VCaP (cell line): ENCODE data around the gene ABCA9.
A peak's percentile ranks its signal among the peaks of the same experiment; 100 is the strongest.

Source experiments
- H3K27ac ChIP-seq: fragments of 450-650 bp; 2 replicates; pipeline ENCODE4 v1.5.1; 2017
- TF ChIP-seq, protein P1 (sequence below): fragments of 450-650 bp; conservative IDR thresholded peaks from 2 replicates; pipeline ENCODE4 v1.5.1; 2017; ENCODE audit warnings: mild to moderate bottlenecking, moderate library complexity

The ABCA9 gene

GRCh38 chr17:69093279-69093789 is 32.6 kb upstream of the ABCA9 start:
- TF ChIP-seq, protein P1, sequence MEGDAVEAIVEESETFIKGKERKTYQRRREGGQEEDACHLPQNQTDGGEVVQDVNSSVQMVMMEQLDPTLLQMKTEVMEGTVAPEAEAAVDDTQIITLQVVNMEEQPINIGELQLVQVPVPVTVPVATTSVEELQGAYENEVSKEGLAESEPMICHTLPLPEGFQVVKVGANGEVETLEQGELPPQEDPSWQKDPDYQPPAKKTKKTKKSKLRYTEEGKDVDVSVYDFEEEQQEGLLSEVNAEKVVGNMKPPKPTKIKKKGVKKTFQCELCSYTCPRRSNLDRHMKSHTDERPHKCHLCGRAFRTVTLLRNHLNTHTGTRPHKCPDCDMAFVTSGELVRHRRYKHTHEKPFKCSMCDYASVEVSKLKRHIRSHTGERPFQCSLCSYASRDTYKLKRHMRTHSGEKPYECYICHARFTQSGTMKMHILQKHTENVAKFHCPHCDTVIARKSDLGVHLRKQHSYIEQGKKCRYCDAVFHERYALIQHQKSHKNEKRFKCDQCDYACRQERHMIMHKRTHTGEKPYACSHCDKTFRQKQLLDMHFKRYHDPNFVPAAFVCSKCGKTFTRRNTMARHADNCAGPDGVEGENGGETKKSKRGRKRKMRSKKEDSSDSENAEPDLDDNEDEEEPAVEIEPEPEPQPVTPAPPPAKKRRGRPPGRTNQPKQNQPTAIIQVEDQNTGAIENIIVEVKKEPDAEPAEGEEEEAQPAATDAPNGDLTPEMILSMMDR: no peak
- H3K27ac ChIP-seq: no peak overlapping the region

DNA sequence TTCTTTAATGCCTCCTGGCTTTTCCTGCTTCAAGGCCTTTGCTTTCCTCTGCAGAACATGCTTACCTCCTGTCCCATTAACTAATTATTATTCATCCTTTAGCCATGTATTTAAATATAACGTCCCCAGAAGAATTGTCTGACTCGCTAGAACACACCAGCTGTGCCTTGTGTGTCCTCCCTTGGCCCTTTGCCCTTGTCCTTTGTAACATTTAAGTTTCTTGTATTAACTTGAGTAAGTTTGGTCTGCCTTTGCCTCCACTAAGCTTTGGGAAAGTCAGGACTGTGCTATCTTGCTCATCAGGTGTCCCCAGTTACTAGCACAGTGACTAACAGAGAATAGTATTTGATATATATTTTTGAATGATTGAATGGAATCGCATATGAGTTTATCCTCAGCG is 29.6 kb upstream of the ABCA9 start:
- no peak overlapping the region for H3K27ac ChIP-seq
- TF ChIP-seq, protein P1: no peak

GRCh38 chr17:69088643-69089200 is 28.0 kb upstream of the ABCA9 start:
- H3K27ac ChIP-seq: no peak overlapping the region
- TF ChIP-seq, protein P1: no peak

DNA sequence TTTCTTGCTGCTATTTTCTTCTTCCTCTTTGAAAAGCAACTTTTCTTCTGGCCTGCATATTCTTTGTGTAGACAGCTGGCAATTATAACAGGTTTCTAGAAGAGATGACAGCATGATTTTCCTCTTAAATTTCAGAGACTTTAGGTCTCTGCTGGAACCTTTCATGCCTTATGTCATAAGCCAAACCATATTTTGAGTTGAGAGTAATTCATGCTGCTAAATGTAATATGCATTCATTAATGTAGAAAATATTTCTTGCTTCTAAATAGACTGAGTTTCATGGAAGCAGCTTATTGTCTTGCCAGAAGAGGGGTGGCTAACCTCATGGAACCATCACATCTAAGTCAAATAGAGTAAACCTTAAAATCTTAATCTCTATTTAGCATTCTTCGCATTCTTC is 25.9 kb upstream of the ABCA9 start:
- no peak overlapping the region for H3K27ac ChIP-seq
- TF ChIP-seq, protein P1: no peak

- TF ChIP-seq, protein P1: peak; percentile 63
- H3K27ac ChIP-seq: no peak overlapping the region
Measured at GRCh38 chr17:69084911-69085310, 24.2 kb upstream of the ABCA9 start.

DNA sequence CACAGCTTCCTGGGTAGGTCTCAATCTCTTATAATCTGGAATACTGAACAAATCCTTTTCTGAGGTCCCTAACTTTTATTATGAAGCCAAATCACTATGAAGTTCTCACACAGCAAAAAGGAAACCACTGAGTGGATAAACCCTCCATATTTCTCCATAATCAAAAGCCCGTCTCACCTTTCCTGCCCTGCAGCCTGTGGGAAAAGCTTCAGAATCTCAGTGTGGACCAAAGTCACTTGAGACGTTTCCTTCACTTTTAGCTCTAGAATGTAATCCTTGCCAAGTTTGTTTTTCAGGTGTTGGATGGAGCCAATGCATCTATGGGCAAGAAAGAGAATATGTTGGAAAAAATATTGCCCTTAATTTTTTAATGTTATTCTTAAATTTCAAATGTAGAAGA is 22.0 kb upstream of the ABCA9 start:
- no peak overlapping the region for H3K27ac ChIP-seq
- TF ChIP-seq, protein P1: no peak

DNA sequence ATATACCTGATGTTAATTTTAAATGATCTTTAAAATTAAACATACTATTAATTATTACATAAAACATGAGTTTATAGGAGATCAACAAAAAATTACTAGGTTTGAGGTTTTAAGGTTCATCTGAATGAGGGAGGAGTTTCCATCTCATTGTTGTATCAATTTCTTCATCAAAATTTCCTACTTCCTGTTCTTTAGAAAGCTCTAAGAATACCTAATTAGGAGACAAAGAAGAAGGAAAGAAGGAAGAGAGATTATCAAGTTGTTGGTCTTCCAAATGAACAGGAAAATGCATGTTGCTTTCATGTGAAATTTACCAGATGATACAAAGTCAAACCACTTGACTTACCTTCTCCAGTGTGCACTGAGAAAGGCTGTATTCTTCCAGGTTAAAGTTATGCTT is 18.1 kb upstream of the ABCA9 start:
- TF ChIP-seq, protein P1: no peak

More for the DNA sequence above, 18.1 kb upstream of the ABCA9 start:
- no peak overlapping the region for H3K27ac ChIP-seq
